HL-60/S4 treated with phorbol 12-myristate 13-acetate at 8.2 ng/mL for 4 days and 3 days (cell line): Measurements from ENCODE around the gene RRAGD.

Experiments used
- in situ Hi-C: fragments of 300-500 bp; cut with MboI; formaldehyde crosslinking; loops from 2 replicates; pipeline ENCODE4 v1.15.0; 2022; ENCODE audit warnings: low sequenced_read_pairs

RRAGD gene

DNA sequence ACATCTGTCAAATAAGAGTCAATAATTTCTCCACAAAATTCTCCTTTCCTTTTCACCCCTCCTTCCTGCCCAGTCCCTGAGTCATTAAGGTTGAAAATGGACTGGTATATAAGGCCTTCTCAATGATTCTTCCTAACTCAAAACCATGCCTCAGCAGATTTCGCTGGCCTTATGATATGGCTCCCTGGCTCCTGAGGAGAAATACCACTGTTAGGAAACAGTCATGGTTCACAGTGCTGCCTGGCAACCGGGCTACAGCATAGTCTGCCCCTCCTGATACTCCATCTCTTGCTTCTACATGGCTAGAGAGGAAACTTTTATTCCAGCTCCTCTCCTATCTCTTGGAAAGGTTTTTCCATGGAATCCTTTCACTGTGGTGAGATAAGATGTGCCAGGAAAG lies 64.2 kb downstream of the RRAGD start:
- in situ Hi-C loops: no loop called here

GRCh38 chr6:89346433-89346832 lies 65.6 kb downstream of the RRAGD start:
- in situ Hi-C loops: no loop called here

GRCh38 chr6:89339565-89339964 lies 72.5 kb downstream of the RRAGD start:
- in situ Hi-C loops: no loop called here

- in situ Hi-C loops: no loop called here
Measured at GRCh38 chr6:89335164-89335563, 76.9 kb downstream of the RRAGD start.

DNA sequence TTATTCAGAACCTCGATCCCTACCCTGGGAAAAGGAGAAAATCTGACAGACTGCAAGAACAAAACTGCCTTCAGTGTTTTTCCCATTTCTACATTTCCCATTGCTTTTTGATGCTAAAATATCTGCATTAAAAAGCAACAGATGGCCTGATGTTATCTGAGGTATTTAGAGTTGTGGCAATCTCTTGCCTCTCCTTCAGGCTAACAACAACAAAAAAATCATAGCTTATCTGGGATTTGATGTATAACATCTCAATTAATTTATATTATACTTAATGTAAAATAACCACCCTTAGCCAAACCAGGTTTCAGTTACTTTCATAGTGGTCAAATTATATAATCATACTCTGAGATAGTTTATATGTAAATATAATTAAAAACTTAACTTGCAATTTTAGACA lies 81.2 kb downstream of the RRAGD start:
- in situ Hi-C loops: no loop called here

DNA sequence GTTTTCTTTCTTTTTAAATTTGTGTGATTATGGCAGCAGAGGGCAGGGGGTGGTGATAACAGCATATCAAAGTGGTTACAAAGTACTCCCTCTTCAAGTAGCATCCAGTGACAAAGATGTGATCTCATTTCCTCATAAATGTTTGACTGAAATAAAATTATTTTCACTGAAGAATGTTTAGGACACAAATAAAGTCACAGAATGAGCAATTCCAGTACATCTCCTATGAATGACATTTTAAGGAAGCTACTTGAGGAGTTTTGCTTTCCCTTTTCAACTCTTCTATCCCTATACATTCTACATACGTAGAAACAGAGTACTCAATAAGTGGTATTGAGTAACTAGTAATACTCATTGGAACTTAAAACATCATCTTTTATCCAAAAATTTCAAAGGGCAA lies 83.1 kb downstream of the RRAGD start:
- in situ Hi-C loops: no loop called here

DNA sequence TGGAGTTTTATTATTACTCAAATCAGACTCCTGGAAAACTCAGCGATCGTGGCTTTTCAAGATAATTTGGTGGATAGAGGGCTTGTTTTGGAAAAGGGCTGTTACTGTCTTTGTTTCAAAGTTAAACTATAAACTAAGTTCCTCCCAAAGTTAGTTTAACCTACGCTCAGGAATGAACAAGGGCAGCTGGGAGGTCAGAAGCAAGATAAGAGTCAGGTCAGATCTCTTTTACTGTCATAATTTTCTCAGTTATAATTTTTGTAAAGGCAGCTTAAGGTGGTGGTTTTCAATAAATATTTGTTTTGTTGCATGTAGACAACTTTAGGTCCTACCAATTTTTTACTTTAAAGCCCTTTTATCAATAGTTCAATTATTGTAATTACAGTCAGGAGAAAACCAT lies 87.8 kb downstream of the RRAGD start:
- in situ Hi-C loops: no loop called here

- in situ Hi-C loops: no loop called here
Measured at GRCh38 chr6:89323511-89323971, 88.5 kb downstream of the RRAGD start.

DNA sequence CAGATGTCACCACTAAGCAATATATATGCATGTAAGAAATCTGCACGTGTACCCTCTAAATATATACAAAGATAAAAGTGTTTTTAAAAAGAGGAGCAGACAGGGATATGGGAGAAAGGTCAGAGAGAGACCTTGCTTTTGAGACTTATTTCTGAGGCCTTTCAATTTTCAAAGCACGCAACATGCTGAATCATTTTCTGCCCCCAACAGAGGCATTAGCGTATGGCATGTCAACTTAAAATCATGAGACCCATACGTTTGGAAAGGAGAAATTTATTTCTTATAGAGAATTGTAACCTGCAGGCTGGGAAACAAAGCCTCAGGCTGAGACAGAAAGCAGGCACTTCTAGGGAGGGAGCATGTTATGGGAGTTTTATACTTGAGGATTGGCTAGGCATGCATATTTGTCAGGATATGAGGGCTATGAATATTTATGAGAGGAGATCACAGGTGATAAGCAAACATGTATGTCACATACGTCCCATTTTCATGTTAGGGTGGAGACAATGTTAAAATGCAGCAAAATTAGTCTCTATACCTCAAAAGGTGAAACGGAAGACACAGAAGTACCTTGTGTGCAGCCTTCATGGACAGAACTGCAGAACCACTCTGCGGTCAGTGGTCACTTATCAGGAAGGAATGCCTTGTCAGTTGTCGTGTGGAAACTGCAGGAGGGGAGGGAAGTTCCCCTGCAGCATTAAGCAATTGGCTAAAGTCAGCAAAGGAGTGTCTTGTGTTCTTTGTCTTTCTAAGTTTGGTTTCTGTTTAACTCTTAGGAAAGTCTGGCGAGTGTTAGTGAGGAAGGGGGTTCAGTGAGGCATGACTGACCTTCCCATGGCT lies 90.7 kb downstream of the RRAGD start:
- in situ Hi-C loops: no loop called here

GRCh38 chr6:89320012-89320559 lies 92.0 kb downstream of the RRAGD start:
- in situ Hi-C loops: no loop called here

- in situ Hi-C loops: no loop called here
Measured at GRCh38 chr6:89317067-89317466, 95.0 kb downstream of the RRAGD start.

DNA sequence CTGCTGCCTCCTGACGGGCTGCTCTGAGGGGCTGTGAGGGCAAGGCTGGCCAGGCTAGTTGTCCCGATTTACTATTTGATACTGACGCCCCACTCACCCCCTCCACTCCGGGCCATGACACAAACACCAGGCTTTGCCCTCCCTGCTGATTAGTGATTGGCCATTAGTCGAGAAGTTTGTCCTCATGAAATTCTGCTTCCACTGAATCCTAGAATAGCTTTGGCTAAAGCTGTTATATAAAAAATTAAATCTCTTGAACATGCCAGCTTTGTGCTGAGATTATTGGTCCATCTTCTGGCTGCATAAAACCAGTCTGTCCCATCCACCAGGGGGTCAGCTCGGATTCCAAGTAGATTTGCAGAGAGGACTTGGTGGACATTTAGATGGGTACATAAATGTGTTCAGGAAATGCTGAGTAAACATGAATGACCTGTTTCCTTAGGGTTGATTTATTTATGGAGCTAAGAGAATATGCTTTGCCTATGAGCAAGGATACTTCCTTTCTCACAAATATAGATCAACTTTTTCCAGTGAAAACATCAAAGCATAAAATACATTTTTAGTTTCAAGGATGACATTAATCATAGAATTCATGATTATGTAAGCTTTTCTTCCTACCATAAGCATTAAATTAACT lies 96.7 kb downstream of the RRAGD start, which contains the start of gene GABRR2:
Gene GABRR2 (minus strand): TSS at position 51 of the 637 bp plus-strand sequence. CDS start 134 bp downstream, outside the sequence.
- in situ Hi-C loops: no loop called here

GRCh38 chr6:89314692-89315091 lies 97.4 kb downstream of the RRAGD start:
- in situ Hi-C loops: no loop called here
